Dendritic cell treated with granulocyte-macrophage colony-stimulating factor and Interleukin-4, amounts not matched to agents 40 ng/mL and 50 ng/mL, for 4 days (primary cell): ENCODE measurements around the gene FNDC8.

ENCODE experiments used
- H3K27ac Mint-ChIP-seq: one replicate; pipeline ENCODE4 v1.8.0; 2022; ENCODE audit warnings: mild to moderate bottlenecking, mixed read lengths
- H3K27me3 Mint-ChIP-seq: one replicate; pipeline ENCODE4 v1.8.0; 2022; ENCODE audit warnings: mild to moderate bottlenecking, mixed read lengths
- H3K36me3 Mint-ChIP-seq: one replicate; pipeline ENCODE4 v1.8.0; 2022; ENCODE audit warnings: low read depth, mixed read lengths
- H3K4me1 Mint-ChIP-seq: one replicate; pipeline ENCODE4 v1.8.0; 2022; ENCODE audit warnings: low read depth, mixed read lengths
- H3K4me3 Mint-ChIP-seq: one replicate; pipeline ENCODE4 v1.8.0; 2022; ENCODE audit warnings: mild to moderate bottlenecking, moderate library complexity, mixed read lengths
- H3K9me3 Mint-ChIP-seq: one replicate; pipeline ENCODE4 v1.8.0; 2022; ENCODE audit warnings: mixed read lengths
- intact Hi-C: fragments of 100-400 bp; cut with micrococcal nuclease; formaldehyde crosslinking; loops from one replicate; pipeline ENCODE4 v1.15.0; 2022

FNDC8 gene

DNA sequence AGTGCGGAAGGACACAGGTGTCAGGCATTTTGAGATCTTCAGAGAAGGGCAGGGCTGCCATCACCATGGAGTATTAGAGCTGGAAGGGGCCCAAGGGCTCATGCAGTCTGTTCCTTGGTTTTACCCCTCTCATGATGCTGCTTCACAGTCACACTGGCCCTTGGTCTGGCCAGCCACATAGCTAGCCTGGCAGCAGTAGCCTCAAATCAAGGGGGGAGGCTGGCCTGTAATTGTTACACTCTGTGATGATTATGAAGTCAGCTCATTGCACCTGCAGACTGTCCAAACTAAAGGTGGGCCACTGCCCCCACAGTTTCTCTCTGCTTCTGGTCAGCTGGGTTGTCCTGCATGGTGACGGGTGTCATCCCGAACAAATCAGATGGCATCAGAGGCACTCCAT is at the start of gene FNDC8:
Gene FNDC8, plus strand, starts transcription at position 301 of the 400 bp plus-strand sequence. Its CDS starts 79 bp downstream, at position 380.
- no peaks in the 10 kb centered on the region for H3K9me3 Mint-ChIP-seq
- H3K36me3 Mint-ChIP-seq = no peaks in the 10 kb centered on the region
- H3K4me3 Mint-ChIP-seq = no peak within 1 kb of the TSS
- H3K27me3 Mint-ChIP-seq = peaks cover 4% of the 10 kb centered on the region
- intact Hi-C loops = loop anchor here (2.0 kb wide), 1 partner anchor 701 kb away; no protein-coding TSS in a partner anchor
- H3K27ac Mint-ChIP-seq = no peak within 1 kb of the TSS
- H3K4me1 Mint-ChIP-seq = peaks cover 21% of the 10 kb centered on the region

DNA sequence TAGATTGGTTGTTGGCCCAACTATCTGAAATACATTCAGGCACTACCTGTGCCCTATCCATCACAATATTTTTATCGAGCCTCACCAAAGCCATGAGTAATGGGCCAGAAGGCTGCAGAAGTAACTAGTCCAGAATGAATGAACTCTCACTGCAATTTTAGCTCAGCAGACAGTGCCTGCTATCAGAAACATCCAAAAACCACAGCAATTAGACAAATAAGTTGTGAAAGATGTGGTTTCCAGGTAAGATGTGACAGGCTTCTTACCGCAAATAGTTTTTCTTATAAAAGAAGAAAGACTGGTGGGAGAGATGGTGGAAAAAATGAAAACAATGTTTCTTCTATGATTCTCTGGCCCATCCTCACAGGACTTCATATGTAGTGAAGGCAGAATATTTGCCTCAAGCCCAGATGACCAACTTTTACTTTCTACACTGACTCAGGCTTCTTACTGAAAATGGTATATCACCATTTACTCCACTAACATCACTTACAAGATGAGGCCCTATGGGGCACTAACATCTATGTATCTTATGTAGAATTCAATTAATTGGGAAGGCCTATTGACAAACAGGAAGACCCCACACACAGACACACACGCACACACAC is 48.1 kb upstream of the FNDC8 start:
- H3K36me3 Mint-ChIP-seq = peaks cover 6% of the 10 kb centered on the region
- no peaks in the 10 kb centered on the region for H3K27me3 Mint-ChIP-seq
- H3K4me3 Mint-ChIP-seq = no peak overlapping the region
- no peak overlapping the region for H3K27ac Mint-ChIP-seq
- no peaks in the 10 kb centered on the region for H3K9me3 Mint-ChIP-seq
- H3K4me1 Mint-ChIP-seq = peaks cover 59% of the 10 kb centered on the region
- intact Hi-C loops = no loop called here

DNA sequence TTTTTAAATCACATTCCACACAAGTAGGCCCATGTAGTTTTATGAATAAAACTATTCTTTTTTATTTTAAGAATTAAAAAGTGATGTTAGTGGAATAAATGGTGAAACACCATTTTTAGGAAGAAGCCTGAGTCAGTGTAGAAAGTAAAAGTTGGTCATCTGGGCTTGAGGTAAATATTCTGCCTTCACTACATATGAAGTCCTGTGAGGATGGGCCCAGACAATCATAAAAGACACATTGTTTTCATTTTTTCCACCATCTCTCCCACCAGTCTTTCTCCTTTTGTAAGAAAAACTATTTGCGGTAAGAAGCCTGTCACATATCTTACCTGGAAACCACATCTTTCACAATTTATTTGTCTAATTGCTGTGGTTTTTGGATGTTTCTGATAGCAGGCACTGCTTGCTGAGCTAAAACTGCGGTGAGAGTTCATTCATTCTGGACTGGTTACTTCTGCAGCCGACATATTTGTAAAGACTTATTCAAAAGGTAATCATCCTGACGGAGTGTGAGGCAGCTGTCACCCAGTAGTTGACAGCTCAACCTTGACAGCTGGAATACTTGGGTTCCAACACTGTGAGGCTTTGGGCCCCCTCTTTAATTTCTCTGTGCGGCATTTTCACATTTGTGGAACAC is 47.3 kb upstream of the FNDC8 start:
- peaks cover 6% of the 10 kb centered on the region for H3K36me3 Mint-ChIP-seq
- peaks cover 51% of the 10 kb centered on the region for H3K4me1 Mint-ChIP-seq
- intact Hi-C loops = no loop called here
- no peak overlapping the region for H3K27ac Mint-ChIP-seq
- H3K4me3 Mint-ChIP-seq = no peak overlapping the region
- H3K27me3 Mint-ChIP-seq = no peaks in the 10 kb centered on the region
- H3K9me3 Mint-ChIP-seq = no peaks in the 10 kb centered on the region

DNA sequence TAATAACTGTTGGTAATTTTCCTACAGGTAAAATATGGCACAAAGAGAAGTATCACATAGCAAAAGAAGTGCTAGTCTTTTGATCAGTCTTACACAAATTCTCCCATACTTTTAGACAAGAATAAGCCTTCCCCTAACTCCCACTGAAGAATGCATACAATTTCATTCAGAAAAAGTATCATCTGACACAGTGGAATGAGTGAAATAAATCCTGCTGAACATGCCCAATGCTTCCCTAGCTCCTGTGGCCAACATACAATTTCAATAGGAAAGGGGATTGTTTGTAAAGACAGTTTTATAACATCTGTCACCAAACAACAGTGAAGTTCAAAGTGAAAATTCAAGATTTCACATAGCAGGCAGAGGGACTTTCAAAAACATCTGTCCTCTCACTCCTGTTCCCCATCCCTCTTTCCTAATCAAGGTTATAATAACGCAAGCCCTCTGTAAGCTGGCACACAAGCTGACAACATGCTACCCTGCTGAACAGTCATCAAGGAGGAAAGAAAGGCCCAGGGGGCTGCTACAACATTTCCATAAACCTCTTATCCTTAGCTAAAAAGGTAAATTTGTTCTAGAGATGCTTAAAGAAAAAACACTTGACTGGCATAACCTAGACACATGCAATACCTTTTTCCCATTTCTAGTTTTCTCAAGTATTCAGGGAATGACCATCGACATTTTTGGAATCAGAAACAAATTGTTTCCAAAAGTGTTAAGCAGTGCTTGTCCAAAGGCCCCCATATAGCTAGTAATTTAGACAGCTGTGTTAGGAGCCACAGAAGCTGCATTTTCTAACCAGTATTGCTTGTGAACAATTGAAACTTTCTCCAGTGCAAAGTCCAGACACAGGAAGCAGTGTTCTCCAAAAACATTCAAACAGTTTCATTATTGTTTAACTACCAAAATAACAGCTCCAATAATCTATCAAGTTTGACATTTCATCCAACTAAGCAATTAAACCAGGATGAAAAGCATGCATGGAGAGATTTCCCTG is 46.4 kb upstream of the FNDC8 start:
- Mint-ChIP-seq H3K36me3 (peaks cover 6% of the 10 kb centered on the region), H3K4me1 (peaks cover 48% of the 10 kb centered on the region), H3K9me3 (no peaks in the 10 kb centered on the region), H3K4me3 (no peak overlapping the region), H3K27ac (no peak overlapping the region), H3K27me3 (no peaks in the 10 kb centered on the region)
- intact Hi-C loops = loop anchor here (5.0 kb wide), 1 partner anchor 38 kb away; no protein-coding TSS in a partner anchor

DNA sequence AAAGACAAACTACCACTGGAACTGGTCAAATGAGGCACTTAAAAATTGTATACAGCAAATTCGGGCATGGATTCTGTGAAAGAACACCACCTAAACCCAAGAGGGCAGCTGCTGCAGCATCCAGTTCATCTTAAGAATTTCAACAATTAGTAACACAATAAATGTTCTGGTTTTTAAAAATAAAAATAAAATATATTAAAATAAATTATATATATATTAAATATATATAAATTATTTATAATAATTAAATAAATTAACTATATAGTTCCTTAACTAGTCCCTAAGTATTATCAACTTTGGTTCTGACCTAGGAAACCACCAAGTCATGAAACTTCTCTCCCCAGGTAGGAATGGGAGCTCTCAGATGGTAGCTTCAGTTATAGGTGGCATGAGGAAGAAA is 44.5 kb upstream of the FNDC8 start:
- peaks cover 57% of the 10 kb centered on the region for H3K4me1 Mint-ChIP-seq
- no peaks in the 10 kb centered on the region for H3K36me3 Mint-ChIP-seq
- intact Hi-C loops = loop anchor here (5.0 kb wide), 1 partner anchor 40 kb away; no protein-coding TSS in a partner anchor
- no peak overlapping the region for H3K27ac Mint-ChIP-seq
- H3K9me3 Mint-ChIP-seq = no peaks in the 10 kb centered on the region
- no peaks in the 10 kb centered on the region for H3K27me3 Mint-ChIP-seq
- H3K4me3 Mint-ChIP-seq = no peak overlapping the region

DNA sequence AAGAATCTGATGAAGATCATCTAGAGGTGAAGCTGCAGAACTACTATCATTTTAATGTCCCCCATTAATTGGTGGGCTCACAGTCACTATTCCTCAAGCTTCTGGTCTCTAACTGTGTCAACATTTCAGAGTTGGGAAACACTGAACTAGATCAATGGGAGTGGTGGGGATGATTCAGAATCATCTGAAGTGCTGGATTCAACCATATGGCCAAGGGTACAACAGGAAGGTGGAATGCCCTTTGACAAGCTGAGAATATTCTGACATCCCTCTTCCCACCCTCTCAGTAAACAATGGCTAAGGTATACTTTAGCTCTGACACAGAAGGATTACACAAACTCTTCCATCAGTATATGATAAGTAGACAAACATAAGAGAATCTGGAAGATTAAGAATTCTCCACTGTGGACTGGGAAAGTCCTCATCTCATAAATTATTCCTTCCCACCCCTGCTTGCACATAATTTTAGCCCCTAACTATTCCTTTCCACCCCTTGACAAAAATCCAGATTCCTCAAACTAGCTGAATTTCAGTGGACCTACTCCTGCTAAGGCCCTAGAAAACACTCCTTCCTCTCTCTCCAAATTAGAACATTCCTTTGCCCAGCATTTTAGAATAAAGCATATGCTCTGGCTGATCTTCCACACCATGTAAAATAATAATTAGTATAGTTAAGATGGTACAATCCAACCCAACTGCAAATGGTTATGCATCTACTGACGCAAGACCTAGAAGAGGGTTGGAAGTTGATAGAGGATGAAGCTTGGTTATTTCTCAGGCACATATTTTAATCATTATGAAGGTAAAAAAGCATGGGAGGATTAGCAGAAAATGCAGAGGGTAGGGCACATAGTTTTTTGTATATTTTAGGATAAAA is 41.6 kb upstream of the FNDC8 start:
- intact Hi-C loops = loop anchor here (5.0 kb wide), 1 partner anchor 42 kb away; no protein-coding TSS in a partner anchor
- Mint-ChIP-seq H3K27me3 (no peaks in the 10 kb centered on the region), H3K36me3 (peaks cover 8% of the 10 kb centered on the region), H3K4me1 (peaks cover 42% of the 10 kb centered on the region), H3K9me3 (no peaks in the 10 kb centered on the region), H3K4me3 (no peak overlapping the region), H3K27ac (peak overlapping the region; percentile 4)

DNA sequence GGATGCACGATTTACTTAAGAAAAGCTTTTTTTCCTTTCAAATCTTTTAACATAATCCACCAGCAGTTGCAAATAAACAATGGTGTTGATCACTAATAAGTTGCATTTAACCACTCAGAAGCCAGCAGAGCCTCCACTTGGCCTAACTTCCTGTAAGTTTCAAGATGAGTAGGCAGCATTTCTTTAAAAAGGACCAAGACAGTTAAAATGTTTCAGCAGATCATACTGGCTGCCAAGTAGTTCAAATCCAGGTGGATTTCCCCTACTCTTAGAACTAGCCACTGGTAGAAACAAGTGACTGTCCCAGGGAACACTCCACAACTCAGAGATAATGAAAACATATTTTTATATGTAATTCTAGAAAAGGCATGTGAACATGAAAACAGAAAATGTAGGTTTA is 40.9 kb upstream of the FNDC8 start:
- intact Hi-C loops = no loop called here
- Mint-ChIP-seq H3K27me3 (no peaks in the 10 kb centered on the region), H3K4me3 (no peak overlapping the region), H3K27ac (peak overlapping the region; percentile 4), H3K4me1 (peaks cover 37% of the 10 kb centered on the region), H3K36me3 (peaks cover 8% of the 10 kb centered on the region), H3K9me3 (no peaks in the 10 kb centered on the region)

DNA sequence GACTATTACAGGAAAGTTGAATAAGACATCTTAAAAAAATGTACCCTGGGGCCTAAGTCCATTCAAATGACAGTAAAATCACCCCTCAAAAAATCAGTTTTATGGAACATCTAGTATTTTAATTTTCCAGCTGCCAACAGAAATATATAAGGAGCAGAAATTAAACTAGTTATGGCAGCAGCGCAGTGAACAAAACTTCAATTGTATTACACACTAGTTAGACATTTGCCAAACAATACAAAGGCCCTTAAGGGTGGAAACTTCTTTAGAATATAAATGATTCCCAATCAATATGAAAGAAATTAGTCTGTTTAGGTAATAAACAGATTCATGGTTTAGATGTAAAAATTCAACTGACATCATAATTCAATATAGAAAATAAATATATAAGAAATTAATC is 39.8 kb upstream of the FNDC8 start:
- H3K4me1 Mint-ChIP-seq = peaks cover 46% of the 10 kb centered on the region
- no peak overlapping the region for H3K4me3 Mint-ChIP-seq
- peaks cover 8% of the 10 kb centered on the region for H3K36me3 Mint-ChIP-seq
- no peaks in the 10 kb centered on the region for H3K9me3 Mint-ChIP-seq
- H3K27ac Mint-ChIP-seq = peak overlapping the region; percentile 10
- no peaks in the 10 kb centered on the region for H3K27me3 Mint-ChIP-seq
- intact Hi-C loops = no loop called here

DNA sequence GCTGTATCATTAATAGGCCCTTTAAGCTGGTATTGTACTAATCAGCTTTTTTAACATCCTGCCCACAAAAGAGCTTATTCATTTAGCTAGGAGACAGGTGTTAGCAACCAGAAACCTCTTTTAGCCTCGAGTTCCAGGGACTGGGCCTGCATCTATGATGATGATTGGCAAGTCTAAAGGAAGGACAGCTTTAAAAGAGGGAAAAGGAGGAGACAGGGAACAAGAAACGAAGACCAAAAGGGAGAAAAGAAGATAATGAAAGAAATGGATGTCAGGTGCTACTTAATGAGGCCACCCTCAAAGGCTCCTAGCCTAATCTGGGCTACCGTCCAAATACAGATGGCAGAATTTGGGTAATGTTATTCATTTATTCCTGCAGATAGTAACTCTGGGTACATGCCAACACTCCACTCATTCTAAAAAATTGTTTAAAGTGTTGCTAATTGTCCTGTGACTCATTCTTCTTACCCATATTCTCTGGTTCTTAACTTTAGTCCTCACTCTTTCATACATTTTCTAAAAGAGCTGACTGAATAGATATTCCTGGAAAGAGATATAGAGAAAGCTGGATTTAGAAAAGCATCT is 39.2 kb upstream of the FNDC8 start:
- Mint-ChIP-seq H3K4me1 (peaks cover 51% of the 10 kb centered on the region), H3K27ac (peak overlapping the region; percentile 10), H3K36me3 (peaks cover 8% of the 10 kb centered on the region), H3K4me3 (no peak overlapping the region), H3K27me3 (no peaks in the 10 kb centered on the region), H3K9me3 (no peaks in the 10 kb centered on the region)
- intact Hi-C loops = no loop called here

DNA sequence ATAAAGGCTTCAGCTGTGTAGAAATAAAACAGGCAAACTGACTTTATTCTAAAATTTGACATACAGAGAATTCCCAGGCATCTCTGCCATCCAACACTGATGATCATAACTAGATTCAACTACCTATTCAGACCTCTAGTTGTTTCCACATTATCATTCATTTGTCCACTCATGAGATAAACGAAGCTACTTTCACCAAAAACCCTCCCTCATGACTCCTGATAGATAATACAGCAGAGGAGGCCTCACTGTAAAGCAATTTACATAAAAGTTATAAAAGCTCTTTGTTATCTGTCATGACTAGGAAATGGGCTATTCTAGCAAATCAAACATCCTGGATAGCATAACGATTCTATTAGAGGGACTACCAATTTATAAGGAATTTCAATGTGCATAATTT is 38.3 kb upstream of the FNDC8 start:
- intact Hi-C loops = no loop called here
- no peak overlapping the region for H3K4me3 Mint-ChIP-seq
- peaks cover 10% of the 10 kb centered on the region for H3K36me3 Mint-ChIP-seq
- no peaks in the 10 kb centered on the region for H3K27me3 Mint-ChIP-seq
- H3K9me3 Mint-ChIP-seq = no peaks in the 10 kb centered on the region
- H3K4me1 Mint-ChIP-seq = peaks cover 53% of the 10 kb centered on the region
- H3K27ac Mint-ChIP-seq = no peak overlapping the region

DNA sequence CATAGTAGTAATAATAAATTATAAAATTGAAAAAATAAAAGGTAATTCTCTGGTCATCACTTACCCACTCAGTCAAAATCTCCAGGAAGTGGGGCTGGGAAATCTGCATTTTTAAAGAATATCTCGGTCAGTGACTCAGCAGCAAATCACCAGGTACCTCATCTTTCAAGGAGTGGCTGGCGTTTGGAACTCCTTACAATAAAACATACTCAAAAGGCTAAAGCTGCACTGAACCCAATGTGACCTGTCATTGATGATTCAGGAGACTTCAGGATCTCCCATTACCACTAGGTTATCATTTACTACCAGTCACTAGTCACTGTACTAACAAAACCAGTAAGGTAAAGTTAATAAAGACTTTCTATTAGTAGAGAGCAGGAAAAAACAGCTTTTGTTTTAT is 36.4 kb upstream of the FNDC8 start:
- no peak overlapping the region for H3K4me3 Mint-ChIP-seq
- H3K4me1 Mint-ChIP-seq = peaks cover 54% of the 10 kb centered on the region
- H3K27ac Mint-ChIP-seq = no peak overlapping the region
- H3K9me3 Mint-ChIP-seq = no peaks in the 10 kb centered on the region
- intact Hi-C loops = loop anchor here (5.0 kb wide), 1 partner anchor 33 kb away; no protein-coding TSS in a partner anchor
- H3K27me3 Mint-ChIP-seq = no peaks in the 10 kb centered on the region
- H3K36me3 Mint-ChIP-seq = peaks cover 16% of the 10 kb centered on the region

DNA sequence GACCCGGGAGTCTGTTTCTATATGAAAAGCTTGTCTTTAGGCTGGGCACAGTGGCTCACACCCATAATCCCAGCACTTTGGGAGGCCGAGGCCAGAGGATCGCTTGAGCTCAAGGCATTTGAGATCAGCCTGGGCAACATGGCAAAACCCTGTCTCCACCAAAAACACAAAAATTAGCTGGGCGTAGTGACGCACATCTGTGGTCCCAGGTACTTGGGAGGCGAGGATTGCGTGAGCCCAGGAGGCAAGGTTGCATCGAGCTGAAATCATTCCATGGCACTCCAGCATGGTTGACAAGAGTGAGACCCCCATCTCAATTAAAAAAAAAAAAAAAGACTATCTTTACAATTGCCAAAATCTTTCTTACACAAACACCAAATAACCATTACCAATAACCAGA is 35.3 kb upstream of the FNDC8 start:
- no peaks in the 10 kb centered on the region for H3K27me3 Mint-ChIP-seq
- H3K4me3 Mint-ChIP-seq = no peak overlapping the region
- H3K27ac Mint-ChIP-seq = no peak overlapping the region
- H3K4me1 Mint-ChIP-seq = peaks cover 46% of the 10 kb centered on the region
- H3K36me3 Mint-ChIP-seq = peaks cover 16% of the 10 kb centered on the region
- no peaks in the 10 kb centered on the region for H3K9me3 Mint-ChIP-seq
- intact Hi-C loops = loop anchor here (5.0 kb wide), 1 partner anchor 34 kb away; no protein-coding TSS in a partner anchor
